H7 (cell line): ENCODE results near the gene TMEM183A. TPM values are rescaled to one million over a fixed set of nuclear protein-coding genes. Genes with fewer than 3 reads are reported as not detected.

Source experiments
- DNase-seq: peaks from one replicate; pipeline ENCODE4 v3.0.0; 2012
- H3K27me3 ChIP-seq: 2 replicates; pipeline ENCODE4 v1.6.0; 2011; ENCODE audit warnings: mild to moderate bottlenecking, low read length; ENCODE audit not compliant: control insufficient read depth, insufficient read depth
- H3K36me3 ChIP-seq: replicated peaks from 2 replicates; pipeline ENCODE4 v1.5.1; 2011; ENCODE audit warnings: low read length; ENCODE audit not compliant: control insufficient read depth, insufficient read depth
- H3K4me3 ChIP-seq: 2 replicates; pipeline ENCODE4 v1.5.1; 2011; ENCODE audit warnings: low read depth, mild to moderate bottlenecking, control low read depth, low read length, moderate library complexity; ENCODE audit not compliant: insufficient read depth
- total RNA-seq: library from RNA; depleted of rRNA; stranded (reverse); fragments of >200 nt; shearing (Covaris generic); gene quantifications from 2 replicates; pipeline ENCODE4 v1.2.3, GENCODE V29; 2014; rRNA removed

The TMEM183A gene
- 164 and 193 TPM in 2 replicates for total RNA-seq

GRCh38 chr1:203006948-203007871, at the start of gene TMEM183A:
Gene TMEM183A (plus strand): TSS chr1:203007374. CDS start chr1:203007466, 92 bp downstream.
- Histone ChIP-seq H3K36me3 (peaks cover 8% of the 10 kb centered on the region), H3K4me3 (peak within 1 kb of the TSS; percentile 95), H3K27me3 (no peaks in the 10 kb centered on the region)
- DNase-seq = peak; percentile 94

GRCh38 chr1:202957733-202958543, 49.2 kb upstream of the TMEM183A start, which contains the start of gene ADIPOR1:
Gene ADIPOR1 (minus strand): TSS chr1:202958312. CDS start chr1:202951070, 7,242 bp downstream.
- no peaks in the 10 kb centered on the region; the same call in 1 of the 2 replicates for H3K36me3 ChIP-seq
- DNase-seq = peak; percentile 100
- no peaks in the 10 kb centered on the region; the same call in 1 of the 2 replicates for H3K27me3 ChIP-seq
- peak within 1 kb of the TSS; percentile 99 for H3K4me3 ChIP-seq

- DNase-seq = peak; percentile 65
- H3K36me3 ChIP-seq = no peaks in the 10 kb centered on the region; the same call in 1 of the 2 replicates
- H3K27me3 ChIP-seq = no peaks in the 10 kb centered on the region; the same call in 1 of the 2 replicates
- H3K4me3 ChIP-seq = peak overlapping the region; percentile 82
Measured at GRCh38 chr1:202958544-202959275, 48.5 kb upstream of the TMEM183A start.

- Histone ChIP-seq H3K27me3 (no peaks in the 10 kb centered on the region; the same call in 1 of the 2 replicates), H3K4me3 (no peak overlapping the region), H3K36me3 (no peaks in the 10 kb centered on the region; the same call in 1 of the 2 replicates)
- no peak for DNase-seq
Measured at GRCh38 chr1:202959276-202959620, 47.9 kb upstream of the TMEM183A start.

GRCh38 chr1:202961220-202961880, 45.8 kb upstream of the TMEM183A start:
- DNase-seq = no peak
- Histone ChIP-seq H3K4me3 (no peak overlapping the region), H3K36me3 (no peaks in the 10 kb centered on the region; the same call in 1 of the 2 replicates), H3K27me3 (peaks cover 1% of the 10 kb centered on the region; the same call in 1 of the 2 replicates)

- H3K36me3 ChIP-seq = no peaks in the 10 kb centered on the region; the same call in 1 of the 2 replicates
- H3K27me3 ChIP-seq = peaks cover 11% of the 10 kb centered on the region
- H3K4me3 ChIP-seq = no peak overlapping the region
- DNase-seq = no peak
Measured at GRCh38 chr1:202964791-202965410, 42.3 kb upstream of the TMEM183A start.

GRCh38 chr1:202965422-202965821, 41.8 kb upstream of the TMEM183A start:
- Histone ChIP-seq H3K36me3 (no peaks in the 10 kb centered on the region; the same call in 1 of the 2 replicates), H3K4me3 (no peak overlapping the region), H3K27me3 (peaks cover 11% of the 10 kb centered on the region)
- no peak for DNase-seq

GRCh38 chr1:202966006-202966898, 40.9 kb upstream of the TMEM183A start:
- H3K4me3 ChIP-seq = peak overlapping the region; percentile 90
- H3K27me3 ChIP-seq = peaks cover 11% of the 10 kb centered on the region
- no peak for DNase-seq
- no peaks in the 10 kb centered on the region; the same call in 1 of the 2 replicates for H3K36me3 ChIP-seq

GRCh38 chr1:202967684-202968281, 39.4 kb upstream of the TMEM183A start:
- DNase-seq = peak; percentile 55
- Histone ChIP-seq H3K36me3 (no peaks in the 10 kb centered on the region; the same call in 1 of the 2 replicates), H3K27me3 (peaks cover 11% of the 10 kb centered on the region), H3K4me3 (peak overlapping the region; percentile 57)

GRCh38 chr1:202968351-202968750, 38.8 kb upstream of the TMEM183A start:
- no peak overlapping the region for H3K4me3 ChIP-seq
- H3K27me3 ChIP-seq = peaks cover 11% of the 10 kb centered on the region
- H3K36me3 ChIP-seq = no peaks in the 10 kb centered on the region; the same call in 1 of the 2 replicates
- no peak for DNase-seq

GRCh38 chr1:202968895-202969295, 38.3 kb upstream of the TMEM183A start:
- H3K4me3 ChIP-seq = no peak overlapping the region
- DNase-seq = peak; percentile 79
- no peaks in the 10 kb centered on the region; the same call in 1 of the 2 replicates for H3K36me3 ChIP-seq
- H3K27me3 ChIP-seq = peaks cover 11% of the 10 kb centered on the region

GRCh38 chr1:202972046-202972445, 35.1 kb upstream of the TMEM183A start:
- no peak for DNase-seq
- no peaks in the 10 kb centered on the region for H3K36me3 ChIP-seq
- peaks cover 11% of the 10 kb centered on the region for H3K27me3 ChIP-seq

More at GRCh38 chr1:202972046-202972445, 35.1 kb upstream of the TMEM183A start:
- no peak overlapping the region for H3K4me3 ChIP-seq
